GM12878 (cell line): ENCODE measurements around the gene PSMB3. TPM values are rescaled to one million over a fixed set of nuclear protein-coding genes. Genes with fewer than 3 reads are reported as not detected.
A peak's percentile ranks its signal among the peaks of the same experiment; 100 is the strongest.

Experiments
- ATAC-seq: fragments of 200-7000 bp; cut with Tn5 transposase; 3 replicates; pipeline ENCODE4 v1.9.1; 2020; ENCODE audit warnings: mild to moderate bottlenecking, moderate library complexity
- BruUV-seq: library from RNA; stranded (reverse); fragments of 400-500 nt; replicated peaks from 2 replicates; lab custom pipeline; 2021; lab: Mats Ljungman, UMichigan
- CTCF ChIA-PET: fragments of 300-600 bp; sonication (Branson Sonifier 250); formaldehyde crosslinking; extraction: SDS; loops from one replicate; lab custom pipeline; 2021; ENCODE audit warnings: inconsistent platforms; lab: Yijun Ruan, JAX
- POLR2A ChIA-PET: fragments of 350-600 bp; formaldehyde crosslinking; extraction: SDS; loops from one replicate; lab custom pipeline; 2021; ENCODE audit warnings: inconsistent platforms; lab: Charles Lee
- RAD21 ChIA-PET: fragments of 300-600 bp; sonication (Branson Sonifier 250); formaldehyde crosslinking; loops from one replicate; lab custom pipeline; 2023; ENCODE audit warnings: antibody characterized with exemption; ENCODE audit not compliant: unreplicated experiment; lab: Charles Lee
- SMC1A ChIA-PET: fragments of 300-600 bp; sonication (Branson Sonifier 250); formaldehyde crosslinking; loops from one replicate; lab custom pipeline; 2023; ENCODE audit not compliant: unreplicated experiment, uncharacterized antibody; lab: Charles Lee
- DNase-seq: peaks from one replicate; pipeline ENCODE4 v3.0.0-alpha.2; 2011; ENCODE audit warnings: low read depth, low spot score
- FAIRE-seq: peaks from 3 replicates; lab custom pipeline; 2011; peaks lifted over from hg19 to GRCh38; lab: Jason Lieb, UNC
- H2AFZ ChIP-seq: 2 replicates; pipeline ENCODE4 v1.6.0; 2011; ENCODE audit warnings: low read depth, low read length, control low read depth; ENCODE audit not compliant: control insufficient read depth
- H3K27ac ChIP-seq: 2 replicates; pipeline ENCODE4 v1.5.1; 2011; ENCODE audit warnings: control low read depth; ENCODE audit not compliant: control insufficient read depth, insufficient read depth
- H3K27me3 ChIP-seq, 2 experiments: replicated peaks in 1 of 2; 2 replicates each; pipeline versions ENCODE4 v1.6.0 to v1.6.1; 2011; ENCODE audit warnings: low read length in 1 of 2; ENCODE audit not compliant: control insufficient read depth in 2 of 2, insufficient read depth in 2 of 2
- H3K36me3 ChIP-seq, 2 experiments: 2 replicates each; pipeline ENCODE4 v1.5.1; 2011; ENCODE audit warnings: low read length in 1 of 2; ENCODE audit not compliant: control insufficient read depth in 2 of 2, insufficient read depth in 2 of 2
- H3K4me1 ChIP-seq: 2 replicates; pipeline ENCODE4 v1.6.1; 2011; ENCODE audit warnings: mild to moderate bottlenecking, low read length, moderate library complexity, mixed read lengths; ENCODE audit not compliant: control insufficient read depth, insufficient read depth
- H3K4me2 ChIP-seq: 2 replicates; pipeline ENCODE4 v1.6.0; 2011; ENCODE audit warnings: control low read depth; ENCODE audit not compliant: control insufficient read depth, insufficient read depth
- H3K4me3 ChIP-seq: fragments of 200-600 bp; sonication (generic); 2 replicates; pipeline ENCODE4 v1.5.1; 2016
- H3K79me2 ChIP-seq: 2 replicates; pipeline ENCODE4 v1.6.0; 2011; ENCODE audit warnings: low read length; ENCODE audit not compliant: control insufficient read depth, insufficient read depth
- H3K9ac ChIP-seq: 2 replicates; pipeline ENCODE4 v1.8.0; 2011; ENCODE audit warnings: low read length, control low read depth, mixed read lengths; ENCODE audit not compliant: control insufficient read depth, insufficient read depth
- H3K9me3 ChIP-seq: replicated peaks from 3 replicates; pipeline ENCODE4 v1.5.1; 2011; ENCODE audit warnings: mild to moderate bottlenecking, low read length; ENCODE audit not compliant: control insufficient read depth, insufficient read depth
- H4K20me1 ChIP-seq: 2 replicates; pipeline ENCODE4 v1.6.0; 2011; ENCODE audit not compliant: control insufficient read depth, insufficient read depth
- CREB1 ChIP-seq: IDR thresholded peaks from 2 replicates; pipeline ENCODE4 v1.6.1; 2012; ENCODE audit warnings: low read depth, mild to moderate bottlenecking, inconsistent platforms
- FOS ChIP-seq: IDR thresholded peaks from 3 replicates; pipeline ENCODE4 v1.6.1; 2011; ENCODE audit warnings: borderline replicate concordance; ENCODE audit not compliant: insufficient read length; ENCODE audit errors: extremely low read depth
- FOXK2 ChIP-seq: fragments of 450-650 bp; IDR thresholded peaks from 2 replicates; pipeline ENCODE4 v1.6.1; 2017; ENCODE audit warnings: mild to moderate bottlenecking, moderate library complexity
- JUND ChIP-seq: IDR thresholded peaks from 2 replicates; pipeline ENCODE4 v1.6.1; 2012; ENCODE audit warnings: low read depth, mild to moderate bottlenecking, low read length, improper control_type of control experiment, moderate library complexity
- NFXL1 ChIP-seq: fragments of 450-650 bp; IDR thresholded peaks from 2 replicates; pipeline ENCODE4 v1.6.1; 2017; ENCODE audit warnings: antibody characterized with exemption, mild to moderate bottlenecking, borderline replicate concordance
- POLR2AphosphoS2 ChIP-seq: IDR thresholded peaks from 2 replicates; pipeline ENCODE4 v1.6.1; 2011; ENCODE audit warnings: low read depth, mild to moderate bottlenecking, low read length, improper control_type of control experiment, moderate library complexity
- RAD21 ChIP-seq: IDR thresholded peaks from 2 replicates; pipeline ENCODE4 v1.6.1; 2011; ENCODE audit warnings: mild to moderate bottlenecking, low read depth, low read length, moderate library complexity; ENCODE audit not compliant: insufficient read depth
- RCOR1 ChIP-seq: conservative IDR thresholded peaks from 2 replicates; pipeline ENCODE4 v1.6.1; 2012; ENCODE audit warnings: low read depth, low read length, improper control_type of control experiment
- SMAD5 ChIP-seq: IDR thresholded peaks from 2 replicates; pipeline ENCODE4 v1.6.1; 2016; ENCODE audit warnings: antibody characterized with exemption, low read depth
- SMARCA5 ChIP-seq: fragments of 450-650 bp; IDR thresholded peaks from 2 replicates; pipeline ENCODE4 v1.6.1; 2017; ENCODE audit warnings: mild to moderate bottlenecking
- SPI1 ChIP-seq: IDR thresholded peaks from 2 replicates; pipeline ENCODE4 v1.6.1; 2011; ENCODE audit warnings: low read depth, mild to moderate bottlenecking, low read length, moderate library complexity, borderline replicate concordance; ENCODE audit not compliant: insufficient read depth
- STAT1 ChIP-seq: fragments of 450-650 bp; conservative IDR thresholded peaks from 2 replicates; pipeline ENCODE4 v1.6.1; 2014; ENCODE audit warnings: antibody characterized with exemption, mild to moderate bottlenecking
- TCF12 ChIP-seq: IDR thresholded peaks from 2 replicates; pipeline ENCODE4 v1.6.1; 2011; ENCODE audit warnings: low read depth, mild to moderate bottlenecking, low read length
- WGBS: methylation state at CpG from one replicate; pipeline ENCODE4 v1.1.6; 2016; ENCODE audit warnings: low lambda C conversion rate; ENCODE audit not compliant: insufficient replicate concordance, insufficient coverage; ENCODE audit errors: missing lambda C conversion rate; 5-methylcytosine and 5-hydroxymethylcytosine counted together
- in situ Hi-C: fragments of 300-500 bp; cut with MboI; formaldehyde crosslinking; loops from 9 replicates; pipeline ENCODE4 v1.14.3; 2018; ENCODE audit warnings: mixed read lengths
- intact Hi-C: fragments of 100-400 bp; cut with micrococcal nuclease; formaldehyde crosslinking; loops from one replicate; pipeline ENCODE4 v1.14.2; 2022; ENCODE audit not compliant: unreplicated experiment
- polyA plus RNA-seq, 11 experiments: library from polyadenylated mRNA; depleted of rRNA in 4 of 11; unstranded in 6 of 11; stranded (reverse) in 5 of 11; fragments of >200 nt; fragmentation: Nextera tagmentation in 4 of 11; fragmentation: Illumina TruSeq in 1 of 11; extraction: Ambion mirVana in 4 of 11; extraction: Trizol in 1 of 11; gene quantifications; 1 replicate in 1 of 11; 2 replicates in 10 of 11; pipeline versions ENCODE4 v1.2.1 to v1.2.3, GENCODE V29; 2011 to 2016; ENCODE audit warnings: inconsistent platforms in 2 of 11, missing spikeins in 2 of 11, low read depth in 1 of 11
- total RNA-seq, 4 experiments: library from RNA; depleted of rRNA in 3 of 4; stranded (reverse); fragments of >200 nt in 3 of 4; fragmentation: Illumina TruSeq in 1 of 4; extraction: Trizol in 1 of 4; gene quantifications; 2 replicates each; pipeline versions ENCODE4 v1.2.1 to v1.2.3, GENCODE V29; 2013 to 2021
- TF ChIP-seq, protein P1 (sequence below): IDR thresholded peaks from 2 replicates; pipeline ENCODE4 v1.6.1; 2011; ENCODE audit warnings: low read depth, mild to moderate bottlenecking, low read length, moderate library complexity, borderline replicate concordance; ENCODE audit errors: extremely low read depth
- TF ChIP-seq, protein P2 (sequence below): fragments of 450-650 bp; IDR thresholded peaks from 2 replicates; pipeline ENCODE4 v1.6.1; 2017; ENCODE audit warnings: mild to moderate bottlenecking, moderate library complexity
- TF ChIP-seq, protein P3 (sequence below): fragments of 450-650 bp; IDR thresholded peaks from 2 replicates; pipeline ENCODE4 v1.6.1; 2018; ENCODE audit warnings: borderline replicate concordance, mild to moderate bottlenecking; ENCODE audit not compliant: partially characterized antibody

PSMB3 gene
- total and polyA plus RNA-seq, 10 of the 15 experiments (the other 5 are each of a cell fraction or from before 2014, with no cell fraction given) = 300 to 2,130 (median 490) TPM

DNA sequence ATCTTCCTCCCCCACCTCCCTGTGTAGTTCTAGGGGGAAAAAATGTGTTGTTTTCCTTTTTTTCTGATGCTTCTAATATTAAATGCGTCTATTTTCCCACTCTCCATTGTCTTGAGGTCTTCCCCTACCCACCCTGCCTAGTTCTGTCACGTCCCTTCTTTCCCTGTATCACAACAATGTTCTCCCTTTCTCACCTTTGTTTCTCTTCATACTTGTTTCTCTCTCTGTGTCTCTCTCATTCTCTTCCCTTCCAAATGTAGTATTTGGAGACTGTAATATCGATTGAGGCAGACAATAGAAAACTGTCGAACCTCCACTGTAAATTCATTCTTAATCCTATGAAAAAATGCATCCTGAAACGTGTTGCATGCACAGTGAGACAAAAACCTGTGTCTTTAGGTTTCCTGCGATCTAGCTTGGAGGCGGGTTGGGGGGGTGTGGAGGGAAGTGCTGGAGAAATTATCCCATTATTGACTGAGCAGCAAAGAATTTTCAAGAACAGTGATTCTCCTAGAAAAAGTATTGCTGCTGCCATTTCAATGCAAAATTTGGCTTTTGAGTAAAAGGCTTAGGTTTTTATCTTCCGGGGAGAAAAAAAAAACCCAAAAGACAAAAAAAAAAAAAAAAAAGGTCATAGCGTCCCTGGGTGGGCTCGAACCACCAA is 1.3 kb upstream of the PSMB3 start:
- H3K9ac ChIP-seq = peak overlapping the region; percentile 79
- ChIA-PET POLR2A (interaction anchor here (0.6 to 1.6 kb wide), 11 partner anchors 11 to 120 kb away, joined by 3 to 8 read pairs (median 4); partner anchors contain the start of gene LASP1), CTCF (interaction anchor here (0.6 to 1.6 kb wide), 8 partner anchors 11 to 456 kb away, joined by 3 to 6 read pairs (median 4); partner anchors contain the start of gene CISD3), RAD21 (interaction anchor here (0.5 to 1.8 kb wide), 7 partner anchors 16 to 103 kb away, joined by 3 to 6 read pairs (median 3); partner anchors contain the start of genes EPOP and RPL23), SMC1A (interaction anchor here (0.5 to 2.6 kb wide), 7 partner anchors 22 to 870 kb away, joined by 3 to 9 read pairs (median 3); partner anchors contain the start of gene MLLT6)
- intact Hi-C loops = no loop called here
- peak overlapping the region; percentile 16 for H2AFZ ChIP-seq
- peaks cover 0 to 10% of the 10 kb centered on the region in 2 experiments; a peak in 3 of 4 replicates for H3K36me3 ChIP-seq
- in situ Hi-C loops = loop anchor here (10.0 kb wide), 1 partner anchor 404 kb away; the partner anchor contains the start of gene PLXDC1
- H3K27ac ChIP-seq = peak overlapping the region; percentile 86
- FAIRE-seq = no peak
- no peaks in the 10 kb centered on the region for H3K9me3 ChIP-seq
- 0% methylated on average over 10 of the region's 10 CpGs for WGBS
- peaks cover 23% of the 10 kb centered on the region for H3K4me1 ChIP-seq
- H3K27me3 ChIP-seq = no peaks in the 10 kb centered on the region; a peak in 1 of 4 replicates
- H3K79me2 ChIP-seq = peaks cover 40% of the 10 kb centered on the region
- no peak for DNase-seq
- peak overlapping the region; percentile 70 for H3K4me3 ChIP-seq
- ATAC-seq = no peak
- no peaks in the 10 kb centered on the region for H4K20me1 ChIP-seq
- peak overlapping the region; percentile 96 for H3K4me2 ChIP-seq
- BruUV-seq = no TSS peak
- TF ChIP-seq FOXK2 (no peak), JUND (no peak), RAD21 (no peak), SMAD5 (0 out of 2 replicates have a peak, but pooled peaks have one; percentile 19), RCOR1 (peak; percentile 43; the same call in 1 of the 2 replicates), STAT1 (no peak), SMARCA5 (no peak), CREB1 (no peak), TCF12 (no peak), FOS (no peak), POLR2AphosphoS2 (no peak), NFXL1 (no peak), SPI1 (no peak)
- TF ChIP-seq, protein P1, sequence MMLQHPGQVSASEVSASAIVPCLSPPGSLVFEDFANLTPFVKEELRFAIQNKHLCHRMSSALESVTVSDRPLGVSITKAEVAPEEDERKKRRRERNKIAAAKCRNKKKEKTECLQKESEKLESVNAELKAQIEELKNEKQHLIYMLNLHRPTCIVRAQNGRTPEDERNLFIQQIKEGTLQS = no peak
- TF ChIP-seq, protein P2, sequence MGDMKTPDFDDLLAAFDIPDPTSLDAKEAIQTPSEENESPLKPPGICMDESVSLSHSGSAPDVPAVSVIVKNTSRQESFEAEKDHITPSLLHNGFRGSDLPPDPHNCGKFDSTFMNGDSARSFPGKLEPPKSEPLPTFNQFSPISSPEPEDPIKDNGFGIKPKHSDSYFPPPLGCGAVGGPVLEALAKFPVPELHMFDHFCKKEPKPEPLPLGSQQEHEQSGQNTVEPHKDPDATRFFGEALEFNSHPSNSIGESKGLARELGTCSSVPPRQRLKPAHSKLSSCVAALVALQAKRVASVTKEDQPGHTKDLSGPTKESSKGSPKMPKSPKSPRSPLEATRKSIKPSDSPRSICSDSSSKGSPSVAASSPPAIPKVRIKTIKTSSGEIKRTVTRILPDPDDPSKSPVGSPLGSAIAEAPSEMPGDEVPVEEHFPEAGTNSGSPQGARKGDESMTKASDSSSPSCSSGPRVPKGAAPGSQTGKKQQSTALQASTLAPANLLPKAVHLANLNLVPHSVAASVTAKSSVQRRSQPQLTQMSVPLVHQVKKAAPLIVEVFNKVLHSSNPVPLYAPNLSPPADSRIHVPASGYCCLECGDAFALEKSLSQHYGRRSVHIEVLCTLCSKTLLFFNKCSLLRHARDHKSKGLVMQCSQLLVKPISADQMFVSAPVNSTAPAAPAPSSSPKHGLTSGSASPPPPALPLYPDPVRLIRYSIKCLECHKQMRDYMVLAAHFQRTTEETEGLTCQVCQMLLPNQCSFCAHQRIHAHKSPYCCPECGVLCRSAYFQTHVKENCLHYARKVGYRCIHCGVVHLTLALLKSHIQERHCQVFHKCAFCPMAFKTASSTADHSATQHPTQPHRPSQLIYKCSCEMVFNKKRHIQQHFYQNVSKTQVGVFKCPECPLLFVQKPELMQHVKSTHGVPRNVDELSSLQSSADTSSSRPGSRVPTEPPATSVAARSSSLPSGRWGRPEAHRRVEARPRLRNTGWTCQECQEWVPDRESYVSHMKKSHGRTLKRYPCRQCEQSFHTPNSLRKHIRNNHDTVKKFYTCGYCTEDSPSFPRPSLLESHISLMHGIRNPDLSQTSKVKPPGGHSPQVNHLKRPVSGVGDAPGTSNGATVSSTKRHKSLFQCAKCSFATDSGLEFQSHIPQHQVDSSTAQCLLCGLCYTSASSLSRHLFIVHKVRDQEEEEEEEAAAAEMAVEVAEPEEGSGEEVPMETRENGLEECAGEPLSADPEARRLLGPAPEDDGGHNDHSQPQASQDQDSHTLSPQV = no peak
- TF ChIP-seq, protein P3, sequence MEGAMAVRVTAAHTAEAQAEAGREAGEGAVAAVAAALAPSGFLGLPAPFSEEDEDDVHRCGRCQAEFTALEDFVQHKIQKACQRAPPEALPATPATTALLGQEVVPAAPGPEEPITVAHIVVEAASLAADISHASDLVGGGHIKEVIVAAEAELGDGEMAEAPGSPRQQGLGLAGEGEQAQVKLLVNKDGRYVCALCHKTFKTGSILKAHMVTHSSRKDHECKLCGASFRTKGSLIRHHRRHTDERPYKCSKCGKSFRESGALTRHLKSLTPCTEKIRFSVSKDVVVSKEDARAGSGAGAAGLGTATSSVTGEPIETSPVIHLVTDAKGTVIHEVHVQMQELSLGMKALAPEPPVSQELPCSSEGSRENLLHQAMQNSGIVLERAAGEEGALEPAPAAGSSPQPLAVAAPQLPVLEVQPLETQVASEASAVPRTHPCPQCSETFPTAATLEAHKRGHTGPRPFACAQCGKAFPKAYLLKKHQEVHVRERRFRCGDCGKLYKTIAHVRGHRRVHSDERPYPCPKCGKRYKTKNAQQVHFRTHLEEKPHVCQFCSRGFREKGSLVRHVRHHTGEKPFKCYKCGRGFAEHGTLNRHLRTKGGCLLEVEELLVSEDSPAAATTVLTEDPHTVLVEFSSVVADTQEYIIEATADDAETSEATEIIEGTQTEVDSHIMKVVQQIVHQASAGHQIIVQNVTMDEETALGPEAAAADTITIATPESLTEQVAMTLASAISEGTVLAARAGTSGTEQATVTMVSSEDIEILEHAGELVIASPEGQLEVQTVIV = no peak
